Activated CD4-positive, alpha-beta T cell treated with anti-CD3 and anti-CD28 coated beads, Interleukin-2, amount 10 ng/mL, durations not matched to agents 7 days and 5 days (primary cell): ENCODE data around the gene COL18A1. TPM values are rescaled to one million over a fixed set of nuclear protein-coding genes. Genes with fewer than 3 reads are reported as not detected.
"Not testable (repeated sequence)": the region's sequence is repeated elsewhere in the genome, so short reads cannot be mapped to it uniquely, and the experiment has no call there.

Experiments
- CTCF ChIA-PET: fragments of 350-600 bp; sonication (Branson Sonifier 250); formaldehyde crosslinking; loops from one replicate; lab custom pipeline; 2021; ENCODE audit warnings: antibody characterized with exemption; lab: Charles Lee
- POLR2A ChIA-PET: fragments of 350-600 bp; sonication (Branson Sonifier 250); formaldehyde crosslinking; loops from one replicate; lab custom pipeline; 2021; ENCODE audit warnings: antibody characterized with exemption; lab: Charles Lee
- DNase-seq: peaks from one replicate; pipeline ENCODE4 v3.0.0-alpha.2; 2020
- H3K27ac Mint-ChIP-seq: one replicate; pipeline ENCODE4 v1.8.0; 2021; ENCODE audit warnings: mild to moderate bottlenecking, moderate library complexity, mixed read lengths
- H3K27me3 Mint-ChIP-seq: one replicate; pipeline ENCODE4 v1.8.0; 2021; ENCODE audit warnings: mixed read lengths
- H3K36me3 Mint-ChIP-seq: one replicate; pipeline ENCODE4 v1.8.0; 2021; ENCODE audit warnings: low read depth, mixed read lengths
- H3K4me1 Mint-ChIP-seq: one replicate; pipeline ENCODE4 v1.8.0; 2021; ENCODE audit warnings: mixed read lengths
- H3K4me3 Mint-ChIP-seq: one replicate; pipeline ENCODE4 v1.8.0; 2021; ENCODE audit warnings: mild to moderate bottlenecking, moderate library complexity, mixed read lengths
- H3K9me3 Mint-ChIP-seq: one replicate; pipeline ENCODE4 v1.8.0; 2021; ENCODE audit warnings: mixed read lengths
- total RNA-seq, 2 experiments: library from RNA; stranded (reverse); gene quantifications; one replicate each; pipeline ENCODE4 v1.2.3, GENCODE V29; 2021

Gene COL18A1
- total RNA-seq, 2 experiments from 2014 or later: 2.8 to 3.1 TPM

DNA sequence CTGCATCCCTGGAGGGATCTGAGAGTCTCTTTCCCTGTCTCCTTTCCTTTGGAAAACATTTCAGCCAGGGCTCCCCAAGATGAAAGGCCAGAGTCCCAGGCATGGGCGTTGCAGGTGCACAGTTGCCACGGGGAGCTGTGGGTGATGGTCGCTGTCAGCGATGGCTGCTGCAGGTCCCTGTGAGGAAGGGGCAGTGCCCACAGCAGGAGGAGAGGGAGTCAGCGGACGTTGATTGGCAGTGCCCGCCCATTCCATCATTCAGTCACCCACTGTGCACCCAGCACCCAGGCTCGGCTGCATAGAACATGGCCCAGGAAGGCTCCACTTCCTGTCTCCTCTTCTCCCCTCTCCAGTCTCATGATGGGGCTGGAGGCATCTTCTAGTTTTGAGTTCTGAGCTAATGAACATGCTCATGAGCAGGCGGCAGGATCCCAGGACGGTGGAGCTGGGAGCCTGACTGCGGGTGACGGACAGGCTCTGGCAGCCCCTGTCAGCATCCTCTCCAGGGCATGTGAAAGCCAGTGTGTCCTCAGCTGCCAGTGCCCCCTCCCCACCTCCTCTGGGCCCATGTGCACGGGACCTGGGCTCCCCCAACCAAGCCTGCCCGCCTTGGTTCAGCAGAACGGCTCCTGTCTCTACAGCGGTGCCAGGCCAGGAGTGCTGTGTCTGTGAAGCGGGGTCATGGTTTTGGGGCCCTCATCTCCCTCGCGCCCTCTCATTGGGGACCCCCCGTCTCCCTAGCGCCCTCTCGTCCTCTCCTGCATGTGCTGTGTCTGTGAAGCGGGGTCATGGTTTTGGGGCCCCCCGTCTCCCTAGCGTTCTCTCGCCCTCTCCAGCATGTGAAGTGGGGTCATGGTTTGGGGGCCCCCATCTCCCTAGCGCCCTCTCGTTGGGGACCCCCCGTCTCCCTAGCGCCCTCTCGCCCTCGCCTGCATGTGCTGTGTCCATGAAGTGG, 24.5 kb downstream of the COL18A1 start:
- no peaks in the 10 kb centered on the region for H3K9me3 Mint-ChIP-seq
- no peak overlapping the region for H3K27ac Mint-ChIP-seq
- no peak overlapping the region for H3K4me3 Mint-ChIP-seq
- no peaks in the 10 kb centered on the region for H3K4me1 Mint-ChIP-seq
- H3K36me3 Mint-ChIP-seq: no peaks in the 10 kb centered on the region
- ChIA-PET CTCF (interaction anchor here (0.6 to 1.1 kb wide), 3 partner anchors 10 to 409 kb away, joined by 3 read pairs; no protein-coding TSS in a partner anchor), POLR2A (no interaction called here)
- DNase-seq: no peak
- H3K27me3 Mint-ChIP-seq: no peaks in the 10 kb centered on the region

DNA sequence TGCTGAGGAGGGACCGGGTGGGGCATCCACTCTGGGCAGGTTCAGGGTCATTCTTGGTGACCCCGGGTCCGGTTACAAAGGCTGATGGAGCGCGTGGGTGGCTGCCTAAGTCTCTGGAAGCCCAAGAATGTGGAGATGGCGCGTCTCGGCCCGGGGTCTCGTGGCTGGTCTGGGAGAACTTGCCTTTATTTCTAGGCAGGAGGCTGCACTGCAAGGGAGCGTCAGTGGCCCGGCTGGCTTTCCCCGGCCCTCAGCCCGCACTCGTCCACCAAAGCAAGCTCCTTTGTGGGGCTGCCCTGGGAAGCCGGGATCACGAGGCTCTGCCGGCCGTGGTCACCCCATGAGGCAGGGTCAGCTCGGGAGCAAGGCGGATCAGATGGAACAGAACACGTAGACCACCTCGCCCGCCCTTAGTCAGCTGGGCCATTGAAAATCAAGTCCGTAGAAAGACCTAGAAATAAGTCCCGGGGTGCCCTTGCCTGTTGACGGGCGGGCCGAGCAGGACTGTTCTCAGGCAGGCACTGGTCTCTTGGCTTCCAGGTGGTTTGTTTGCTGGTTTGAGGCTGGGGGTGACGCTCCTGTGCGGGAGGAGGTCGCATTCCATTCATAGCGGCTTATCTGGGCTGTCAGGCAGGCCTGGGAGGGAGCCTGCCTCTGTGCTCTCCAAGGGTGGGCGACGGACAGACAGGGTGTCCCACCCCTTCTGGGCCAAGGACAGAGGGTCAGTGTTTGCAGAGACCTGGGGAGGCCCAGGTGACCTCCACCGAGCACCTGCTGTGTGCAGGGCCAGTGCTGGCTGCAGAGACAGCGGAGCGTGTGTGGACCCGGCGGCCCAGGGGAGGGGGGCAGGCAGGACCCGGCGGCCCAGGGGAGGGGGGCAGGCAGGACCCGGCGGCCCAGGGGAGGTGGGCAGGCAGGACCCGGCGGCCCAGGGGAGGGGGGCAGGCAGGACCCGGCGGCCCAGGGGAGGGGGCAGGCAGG, 25.8 kb downstream of the COL18A1 start:
- Mint-ChIP-seq H3K9me3 (no peaks in the 10 kb centered on the region), H3K4me3 (no peak overlapping the region), H3K36me3 (no peaks in the 10 kb centered on the region), H3K4me1 (no peaks in the 10 kb centered on the region), H3K27me3 (no peaks in the 10 kb centered on the region), H3K27ac (no peak overlapping the region)
- CTCF ChIA-PET: interaction anchor here (0.6 to 1.1 kb wide), 2 partner anchors 9 to 40 kb away, joined by 3 read pairs; no protein-coding TSS in a partner anchor
- POLR2A ChIA-PET: no interaction called here
- no peak for DNase-seq

DNA sequence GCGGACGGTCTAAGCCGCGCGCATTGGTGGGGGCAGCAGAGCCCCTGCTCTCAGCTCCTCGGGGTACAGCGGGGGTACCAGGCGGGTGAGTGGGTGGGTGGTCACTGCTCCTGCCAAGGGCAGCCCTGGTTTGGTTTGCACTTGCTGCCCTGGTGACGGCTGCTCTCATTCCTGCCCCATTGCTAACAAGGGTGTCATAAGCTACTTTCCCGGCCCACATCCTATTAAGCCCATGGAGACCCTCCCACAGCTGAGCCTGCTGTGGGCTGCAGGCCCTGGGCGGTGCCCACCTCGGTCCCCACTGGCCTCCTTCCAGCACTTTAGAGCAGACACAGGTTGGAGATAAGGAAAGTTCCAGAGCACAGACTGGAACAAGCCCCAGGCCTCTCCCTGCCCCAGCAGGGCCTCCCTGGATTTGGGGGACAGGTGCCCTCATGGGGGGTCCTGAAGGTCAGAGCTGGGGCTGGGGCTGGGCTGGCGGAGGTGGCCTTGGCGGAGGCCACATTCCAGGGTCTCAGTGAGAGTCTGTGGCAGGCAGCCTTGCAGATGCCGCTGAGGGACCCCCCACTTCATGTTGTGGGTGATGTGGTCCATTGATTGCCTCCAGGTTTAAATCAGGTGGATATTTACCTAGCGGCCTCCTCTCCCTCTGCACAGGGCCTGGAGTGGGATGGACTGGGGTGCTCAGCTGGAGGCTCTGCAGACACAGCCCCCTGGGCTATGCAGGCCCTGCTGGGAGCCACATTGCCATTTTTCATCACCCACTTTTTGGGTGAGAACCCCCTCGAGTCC, 27.0 kb downstream of the COL18A1 start:
- Mint-ChIP-seq H3K4me3 (no peak overlapping the region), H3K27me3 (no peaks in the 10 kb centered on the region), H3K4me1 (peaks cover 2% of the 10 kb centered on the region), H3K27ac (no peak overlapping the region), H3K9me3 (no peaks in the 10 kb centered on the region), H3K36me3 (no peaks in the 10 kb centered on the region)
- no peak for DNase-seq
- POLR2A ChIA-PET: no interaction called here
- CTCF ChIA-PET: interaction anchor here (1.0 kb wide), 1 partner anchor 9 kb away, joined by 4 read pairs; no protein-coding TSS in a partner anchor

DNA sequence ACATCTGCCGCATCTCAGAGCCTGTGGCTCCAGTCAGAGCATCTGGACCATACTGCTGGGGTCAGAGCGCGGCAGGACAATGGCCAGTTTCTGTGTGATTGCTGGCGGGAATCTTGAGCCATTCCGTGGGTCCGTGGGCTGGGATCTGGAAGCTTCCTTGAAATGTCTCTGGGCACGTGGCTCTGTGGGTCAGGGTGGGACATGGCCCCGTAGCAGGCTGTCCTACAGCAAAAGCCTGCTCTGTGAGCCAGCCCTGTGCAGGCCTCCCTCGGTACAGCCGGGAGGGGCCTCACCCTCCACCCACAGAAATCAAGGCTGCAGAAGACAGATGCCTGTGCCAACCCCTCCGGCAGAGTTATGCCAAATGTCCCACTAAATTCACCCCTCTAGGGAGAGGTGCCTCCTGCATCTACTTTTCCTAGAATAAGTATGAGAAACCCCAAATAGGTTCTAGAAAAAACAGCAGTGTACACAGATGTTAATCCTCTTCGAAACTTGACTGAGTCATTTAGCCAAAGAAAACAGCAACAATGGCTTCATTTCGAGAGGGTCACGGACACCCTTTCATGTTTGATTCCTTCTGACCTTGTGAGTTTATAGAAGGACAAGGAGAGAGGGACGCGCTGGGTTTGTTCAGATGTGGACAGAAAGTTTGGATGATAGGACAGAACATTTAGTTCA, 27.8 kb downstream of the COL18A1 start:
- H3K27me3 Mint-ChIP-seq: no peaks in the 10 kb centered on the region
- CTCF ChIA-PET: no interaction called here

GRCh38 chr21:45433301-45433700, 28.3 kb downstream of the COL18A1 start:
- Mint-ChIP-seq H3K27me3 (no peaks in the 10 kb centered on the region), H3K4me1 (peaks cover 2% of the 10 kb centered on the region), H3K27ac (no peak overlapping the region), H3K4me3 (no peak overlapping the region), H3K9me3 (no peaks in the 10 kb centered on the region), H3K36me3 (no peaks in the 10 kb centered on the region)
- ChIA-PET POLR2A (no interaction called here), CTCF (interaction anchor here (0.9 kb wide), 1 partner anchor 10 kb away, joined by 3 read pairs; no protein-coding TSS in a partner anchor)
- DNase-seq: no peak

More for the DNA sequence above, 27.8 kb downstream of the COL18A1 start:
- POLR2A ChIA-PET: no interaction called here
- no peak for DNase-seq
- Mint-ChIP-seq H3K4me1 (peaks cover 2% of the 10 kb centered on the region), H3K27ac (no peak overlapping the region), H3K4me3 (no peak overlapping the region), H3K9me3 (no peaks in the 10 kb centered on the region), H3K36me3 (no peaks in the 10 kb centered on the region)

GRCh38 chr21:45433911-45434644, 29.1 kb downstream of the COL18A1 start:
- no peaks in the 10 kb centered on the region for H3K27me3 Mint-ChIP-seq
- H3K27ac Mint-ChIP-seq: no peak overlapping the region
- CTCF ChIA-PET: interaction anchor here (0.9 kb wide), 1 partner anchor 10 kb away, joined by 3 read pairs; no protein-coding TSS in a partner anchor
- no peak overlapping the region for H3K4me3 Mint-ChIP-seq
- POLR2A ChIA-PET: no interaction called here
- DNase-seq: no peak
- H3K9me3 Mint-ChIP-seq: no peaks in the 10 kb centered on the region
- H3K4me1 Mint-ChIP-seq: peaks cover 8% of the 10 kb centered on the region
- no peaks in the 10 kb centered on the region for H3K36me3 Mint-ChIP-seq

GRCh38 chr21:45434645-45435217, 29.8 kb downstream of the COL18A1 start:
- Mint-ChIP-seq H3K4me1 (peaks cover 14% of the 10 kb centered on the region), H3K27ac (no peak overlapping the region), H3K4me3 (no peak overlapping the region), H3K36me3 (no peaks in the 10 kb centered on the region), H3K27me3 (no peaks in the 10 kb centered on the region), H3K9me3 (no peaks in the 10 kb centered on the region)
- DNase-seq: no peak
- POLR2A ChIA-PET: no interaction called here
- CTCF ChIA-PET: no interaction called here

- no peak for DNase-seq
- Mint-ChIP-seq H3K27ac (no peak overlapping the region), H3K4me1 (peaks cover 14% of the 10 kb centered on the region), H3K9me3 (no peaks in the 10 kb centered on the region), H3K36me3 (no peaks in the 10 kb centered on the region), H3K27me3 (no peaks in the 10 kb centered on the region), H3K4me3 (no peak overlapping the region)
- CTCF ChIA-PET: no interaction called here
- POLR2A ChIA-PET: no interaction called here
Observed at GRCh38 chr21:45435405-45435981, 30.5 kb downstream of the COL18A1 start.

DNA sequence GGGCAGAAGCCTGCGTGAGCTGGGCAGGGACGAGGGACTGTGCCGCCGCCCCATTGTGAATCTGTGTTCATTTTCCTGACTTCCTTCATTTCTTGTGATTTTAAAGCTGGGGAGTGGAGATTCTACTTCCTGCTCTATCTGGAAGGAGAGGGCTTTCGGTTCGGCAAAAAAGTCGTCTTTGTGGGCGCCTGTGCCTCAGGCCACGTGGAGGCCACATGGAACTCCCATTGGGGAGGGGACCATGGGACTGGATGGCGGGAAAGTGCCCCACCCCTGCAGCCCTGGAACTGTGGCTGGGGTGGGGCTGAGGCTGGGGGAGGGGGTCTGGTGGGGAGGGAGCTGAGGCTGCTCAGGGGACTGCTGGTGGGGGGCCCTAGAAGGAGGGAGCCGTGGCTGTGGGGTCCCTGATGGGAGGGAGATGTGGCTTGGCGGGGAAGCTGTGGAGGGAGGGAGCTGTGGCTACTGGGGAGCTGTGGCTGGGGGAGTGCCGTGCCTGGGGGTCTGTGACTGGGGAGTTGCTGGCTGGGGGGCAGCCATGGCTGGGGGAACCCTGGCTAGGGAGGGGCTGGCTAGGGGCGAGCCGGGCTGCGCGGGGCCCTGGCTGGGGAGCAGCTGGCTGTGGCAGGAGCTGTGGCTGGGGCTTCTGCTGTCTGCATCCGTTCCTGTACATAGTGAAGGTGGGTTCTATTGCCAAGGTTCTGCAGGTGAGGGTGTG, 31.5 kb downstream of the COL18A1 start:
- Mint-ChIP-seq H3K36me3 (no peaks in the 10 kb centered on the region), H3K27ac (peak overlapping the region; percentile 46), H3K4me1 (peaks cover 14% of the 10 kb centered on the region), H3K9me3 (no peaks in the 10 kb centered on the region), H3K27me3 (no peaks in the 10 kb centered on the region), H3K4me3 (no peak overlapping the region)
- no peak for DNase-seq
- ChIA-PET CTCF (interaction anchor here (0.7 to 1.3 kb wide), 3 partner anchors 23 to 284 kb away, joined by 3 to 4 read pairs (median 3); no protein-coding TSS in a partner anchor), POLR2A (no interaction called here)

DNA sequence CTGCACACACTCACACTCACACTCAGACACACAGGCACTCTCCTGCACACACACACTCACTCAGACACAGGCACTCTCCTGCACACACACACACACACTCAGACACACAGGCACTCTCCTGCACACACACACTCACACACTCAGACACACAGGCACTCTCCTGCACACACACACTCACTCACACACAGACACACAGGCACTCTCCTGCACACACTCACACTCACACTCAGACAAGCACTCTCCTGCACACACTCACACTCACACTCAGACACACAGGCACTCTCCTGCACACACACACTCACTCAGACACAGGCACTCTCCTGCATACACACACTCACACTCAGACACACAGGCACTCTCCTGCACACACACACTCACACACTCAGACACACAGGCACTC, 32.9 kb downstream of the COL18A1 start:
- CTCF ChIA-PET, DNase-seq, POLR2A ChIA-PET, H3K27me3 Mint-ChIP-seq, H3K9me3 Mint-ChIP-seq, H3K36me3 Mint-ChIP-seq, H3K27ac Mint-ChIP-seq, H3K4me3 Mint-ChIP-seq: not testable (repeated sequence)
- peaks cover 14% of the 10 kb centered on the region for H3K4me1 Mint-ChIP-seq
